HepG2 (cell line): Measurements from ENCODE around the gene AKIP1. TPM values are rescaled to one million over a fixed set of nuclear protein-coding genes. Genes with fewer than 3 reads are reported as not detected.
A peak's percentile ranks its signal among the peaks of the same experiment; 100 is the strongest.

Source experiments
- AHDC1 ChIP-seq: sonication (generic); formaldehyde crosslinking; IDR thresholded peaks from 2 replicates; pipeline ENCODE4 v1.5.1; 2020; ENCODE audit warnings: mild to moderate bottlenecking, missing genetic modification reagents, borderline replicate concordance
- AHR ChIP-seq: IDR thresholded peaks from 2 replicates; pipeline ENCODE4 v1.6.1; 2018; ENCODE audit warnings: missing genetic modification reagents, missing compliant biosample characterization
- CCAR2 ChIP-seq: fragments of 200-400 bp; formaldehyde crosslinking; optimal IDR thresholded peaks from 2 replicates; pipeline ENCODE3; 2018; ENCODE audit warnings: low read depth, mild to moderate bottlenecking, low read length, moderate library complexity
- DR1 ChIP-seq: sonication (generic); formaldehyde crosslinking; IDR thresholded peaks from 2 replicates; pipeline ENCODE4 v1.8.0; 2021; ENCODE audit warnings: mild to moderate bottlenecking, missing genetic modification reagents, inconsistent platforms
- FOXO1 ChIP-seq: sonication (generic); formaldehyde crosslinking; IDR thresholded peaks from 2 replicates; pipeline ENCODE4 v1.4.0; 2020; ENCODE audit warnings: missing genetic modification reagents
- POLR2AphosphoS5 ChIP-seq: IDR thresholded peaks from 2 replicates; pipeline ENCODE4 v1.6.1; 2012; ENCODE audit warnings: low read depth, low read length
- PRPF4 ChIP-seq: fragments of 200-400 bp; formaldehyde crosslinking; IDR thresholded peaks from 2 replicates; pipeline ENCODE4 v1.6.1; 2016; ENCODE audit warnings: low read length, low read depth; ENCODE audit not compliant: poor library complexity, severe bottlenecking
- REST ChIP-seq, 2 experiments: IDR thresholded peaks; 2 replicates each; pipeline ENCODE4 v1.6.1; 2011 to 2012; ENCODE audit warnings: low read length in 2 of 2, borderline replicate concordance in 1 of 2, low read depth in 1 of 2, mild to moderate bottlenecking in 1 of 2, moderate library complexity in 1 of 2
- TFAP4 ChIP-seq: sonication (generic); IDR thresholded peaks from 2 replicates; pipeline ENCODE4 v1.6.1; 2016; ENCODE audit warnings: low read depth, borderline replicate concordance
- TOPORS ChIP-seq: sonication (generic); formaldehyde crosslinking; IDR thresholded peaks from 2 replicates; pipeline ENCODE4 v1.8.0; 2023; ENCODE audit warnings: mild to moderate bottlenecking, missing genetic modification reagents
- ZBTB44 ChIP-seq: sonication (generic); formaldehyde crosslinking; IDR thresholded peaks from 2 replicates; pipeline ENCODE4 v1.4.0; 2020; ENCODE audit warnings: missing genetic modification reagents
- ZFP90 ChIP-seq: sonication (generic); formaldehyde crosslinking; IDR thresholded peaks from 2 replicates; pipeline ENCODE4 v1.8.0; 2022; ENCODE audit warnings: missing genetic modification reagents, mild to moderate bottlenecking, inconsistent platforms, borderline replicate concordance
- ZFY ChIP-seq: sonication (generic); formaldehyde crosslinking; IDR thresholded peaks from 2 replicates; pipeline ENCODE4 v1.4.0; 2020; ENCODE audit warnings: missing genetic modification reagents
- ZNF766 ChIP-seq: sonication (generic); formaldehyde crosslinking; IDR thresholded peaks from 2 replicates; pipeline ENCODE4 v1.5.0; 2020; ENCODE audit warnings: missing genetic modification reagents, borderline replicate concordance
- ZSCAN31 ChIP-seq: sonication (generic); formaldehyde crosslinking; IDR thresholded peaks from 2 replicates; pipeline ENCODE4 v1.5.0; 2020; ENCODE audit warnings: low read depth, mild to moderate bottlenecking, missing genetic modification reagents
- polyA plus RNA-seq, 8 experiments: library from polyadenylated mRNA; depleted of rRNA in 3 of 8; stranded (reverse) in 7 of 8; unstranded in 1 of 8; fragments of >200 nt; fragmentation: Illumina TruSeq in 4 of 8; extraction: Trizol in 4 of 8; gene quantifications; 2 replicates each; pipeline versions ENCODE4 v1.2.1 to v1.2.3, GENCODE V29; 2011 to 2016; ENCODE audit warnings: low read depth in 4 of 8, missing spikeins in 1 of 8, mixed read lengths in 1 of 8; ENCODE audit not compliant: insufficient read depth in 1 of 8
- total RNA-seq, 5 experiments: library from RNA; depleted of rRNA; stranded (reverse); fragments of >200 nt; fragmentation: Illumina TruSeq; extraction: Trizol; gene quantifications; 2 replicates each; pipeline ENCODE4 v1.2.3, GENCODE V29; 2016; ENCODE audit warnings: low read depth in 1 of 5

AKIP1 gene
- total and polyA plus RNA-seq, 2 of the 13 experiments (the other 11 are each of a cell fraction or from before 2014, with no cell fraction given): 10.0 to 20.3 TPM

- TF ChIP-seq AHDC1 (peak; percentile 66; the same call in 1 of the 2 replicates), ZSCAN31 (peak; percentile 61; the same call in 1 of the 2 replicates), CCAR2 (no peak), REST (IDR thresholded peaks at IDR 0.05; ENCODE audit: borderline replicate concordance in 1 of 2, low read depth in 1 of 2, low read length in 2 of 2) (peak in 1 of 2 experiments; percentile 15; a peak in 1 of 4 replicates), TFAP4 (peak; percentile 67; the same call in 1 of the 2 replicates), ZBTB44 (CRISPR knock-in tag) (peak; percentile 75; the same call in 1 of the 2 replicates), AHR (CRISPR knock-in tag) (no peak), ZNF766 (peak; percentile 64), DR1 (peak; percentile 84), TOPORS (CRISPR knock-in tag) (0 out of 2 replicates have a peak, but pooled peaks have one; percentile 48), POLR2AphosphoS5 (peak; percentile 78), ZFY (CRISPR knock-in tag) (peak; percentile 99), FOXO1 (CRISPR knock-in tag) (peak; percentile 20; the same call in 1 of the 2 replicates), PRPF4 (no peak), ZFP90 (CRISPR knock-in tag) (peak; percentile 87)
Observed at GRCh38 chr11:8964324-8965320, 53.6 kb downstream of the AKIP1 start, which contains the start of gene TMEM9B (continued).
